ENCODE data around the gene GAS6. TPM values are rescaled to one million over a fixed set of nuclear protein-coding genes. Genes with fewer than 3 reads are reported as not detected.

GAS6 gene
- total and polyA plus RNA-seq, 9 of the 15 experiments (the other 6 are each of a cell fraction or from before 2014, with no cell fraction given) = 0.14 to 9.7 (median 4.7) TPM; not detected in 1

GRCh38 chr13:113855931-113856715, 7.8 kb downstream of the GAS6 start:
- WGBS (ENCODE audit: insufficient coverage, low coverage, missing lambda C conversion rate) = 83% methylated on average over 17 of the region's 25 CpGs
- no peak for FAIRE-seq

GRCh38 chr13:113855012-113855921, 8.6 kb downstream of the GAS6 start:
- H3K9me1 ChIP-seq (ENCODE audit: control insufficient read depth, insufficient read depth, low read length) = no peaks in the 10 kb centered on the region
- FAIRE-seq (no peak), ATAC-seq (no peak), DNase-seq (ENCODE audit: extremely low read depth in 1 of 4, low spot score in 3 of 4) (no peak)
- no peaks in the 10 kb centered on the region for H4K20me1 ChIP-seq (replicated peaks; ENCODE audit: control insufficient read depth, insufficient read depth, low read length)
- H3K79me2 ChIP-seq (ENCODE audit: control insufficient read depth, insufficient read depth, low read length) = peaks cover 29% of the 10 kb centered on the region
- no TSS peak for BruUV-seq (replicated peaks)
- no peak overlapping the region for H3K27ac ChIP-seq (ENCODE audit: extremely low read depth, low read depth, low read length)
- in situ Hi-C loops (cut with MboI) = no loop called here
- ChIA-PET POLR2A (interaction anchor here (0.5 kb wide), 2 partner anchors 149 to 404 kb away, joined by 3 read pairs; no protein-coding TSS in a partner anchor), CTCF (ENCODE audit: low intra/inter-chr PET ratio) (no interaction called here)
- H3K27me3 ChIP-seq (ENCODE audit: control insufficient read depth in 2 of 2, insufficient read depth in 2 of 2, low read length in 2 of 2) = no peaks in the 10 kb centered on the region
- no peak overlapping the region for H3K9ac ChIP-seq (ENCODE audit: insufficient read depth in 1 of 2, low read depth in 2 of 2, low read length in 2 of 2)
- H3K9me3 ChIP-seq (replicated peaks; ENCODE audit: control insufficient read depth, insufficient read depth, low read depth, low read length) = peaks cover 2% of the 10 kb centered on the region
- peaks cover 24 to 53% of the 10 kb centered on the region in 2 experiments for H3K4me1 ChIP-seq (replicated peaks in 1 of 2; ENCODE audit: control insufficient read depth in 2 of 2, insufficient read depth in 2 of 2, low read length in 2 of 2)
- H2AFZ ChIP-seq (ENCODE audit: low read depth, low read length) = no peak overlapping the region
- intact Hi-C loops (cut with micrococcal nuclease) = no loop called here
- H3K4me3 ChIP-seq = no peak overlapping the region
- WGBS (ENCODE audit: insufficient coverage, low coverage, missing lambda C conversion rate) = 80% methylated on average over 23 of the region's 33 CpGs
- H3K36me3 ChIP-seq (ENCODE audit: control insufficient read depth, insufficient read depth, low read length) = peaks cover 2% of the 10 kb centered on the region; the same call in 1 of the 3 replicates
- H3K4me2 ChIP-seq (ENCODE audit: insufficient read depth, low read length) = no peak overlapping the region
- TF ChIP-seq RERE (CRISPR knock-in tag; IDR thresholded peaks at IDR 0.05; ENCODE audit: borderline replicate concordance) (no peak), ZNF224 (CRISPR knock-in tag; IDR thresholded peaks at IDR 0.05) (no peak), CBFA2T2 (conservative IDR thresholded peaks at IDR 0.05) (no peak), SRSF9 (IDR thresholded peaks at IDR 0.05; ENCODE audit: borderline replicate concordance, low read depth, low read length) (no peak), HCFC1 (IDR thresholded peaks at IDR 0.05; ENCODE audit: low read depth, low read length) (no peak), NFIX (CRISPR knock-in tag; IDR thresholded peaks at IDR 0.05; ENCODE audit: low read depth) (no peak)

More at GRCh38 chr13:113855931-113856715, 7.8 kb downstream of the GAS6 start:
- H2AFZ ChIP-seq (ENCODE audit: low read depth, low read length) = no peak overlapping the region
- H3K27me3 ChIP-seq (ENCODE audit: control insufficient read depth in 2 of 2, insufficient read depth in 2 of 2, low read length in 2 of 2) = no peaks in the 10 kb centered on the region
- intact Hi-C loops (cut with micrococcal nuclease) (no loop called here), in situ Hi-C loops (cut with MboI) (no loop called here)
- 0 out of 4 replicates have a peak, but pooled peaks of 1 of the 2 experiments have one; percentile 13 for TF ChIP-seq RCOR1 (IDR thresholded peaks at IDR 0.05; ENCODE audit: borderline replicate concordance in 1 of 2, low read depth in 2 of 2, low read length in 2 of 2)
- TF ChIP-seq TEAD1 (CRISPR knock-in tag; IDR thresholded peaks at IDR 0.05) = no peak
- BruUV-seq (replicated peaks) = no TSS peak
- DNase-seq (ENCODE audit: extremely low read depth in 1 of 4, low spot score in 3 of 4) = no peak
- H3K4me2 ChIP-seq (ENCODE audit: insufficient read depth, low read length) = no peak overlapping the region
- no peak overlapping the region for H3K4me3 ChIP-seq
- H3K4me1 ChIP-seq (replicated peaks in 1 of 2; ENCODE audit: control insufficient read depth in 2 of 2, insufficient read depth in 2 of 2, low read length in 2 of 2) = peaks cover 32 to 61% of the 10 kb centered on the region in 2 experiments
- ATAC-seq = no peak
- H3K9me1 ChIP-seq (ENCODE audit: control insufficient read depth, insufficient read depth, low read length) = no peaks in the 10 kb centered on the region
- no peak overlapping the region for H3K27ac ChIP-seq (ENCODE audit: extremely low read depth, low read depth, low read length)
- no peaks in the 10 kb centered on the region for H4K20me1 ChIP-seq (replicated peaks; ENCODE audit: control insufficient read depth, insufficient read depth, low read length)
- H3K9me3 ChIP-seq (replicated peaks; ENCODE audit: control insufficient read depth, insufficient read depth, low read depth, low read length) = peaks cover 2% of the 10 kb centered on the region
- no peak overlapping the region for H3K9ac ChIP-seq (ENCODE audit: insufficient read depth in 1 of 2, low read depth in 2 of 2, low read length in 2 of 2)
- H3K79me2 ChIP-seq (ENCODE audit: control insufficient read depth, insufficient read depth, low read length) = peaks cover 29% of the 10 kb centered on the region
- ChIA-PET POLR2A (no interaction called here), CTCF (ENCODE audit: low intra/inter-chr PET ratio) (no interaction called here)
- H3K36me3 ChIP-seq (ENCODE audit: control insufficient read depth, insufficient read depth, low read length) = peaks cover 2% of the 10 kb centered on the region; the same call in 1 of the 3 replicates

All from K562 (cell line).